HepG2 (cell line): ENCODE measurements around the gene ANKMY2. TPM values are rescaled to one million over a fixed set of nuclear protein-coding genes. Genes with fewer than 3 reads are reported as not detected.

Experiments
- BCL6 ChIP-seq: IDR thresholded peaks from 2 replicates; pipeline ENCODE4 v1.6.1; 2016; ENCODE audit warnings: missing genetic modification reagents, missing compliant biosample characterization
- HOMEZ ChIP-seq: IDR thresholded peaks from 2 replicates; pipeline ENCODE4 v1.6.1; 2016; ENCODE audit warnings: low read depth
- KDM6A ChIP-seq: IDR thresholded peaks from 2 replicates; pipeline ENCODE4 v1.6.1; 2016; ENCODE audit warnings: low read depth
- MAX ChIP-seq: IDR thresholded peaks from 2 replicates; pipeline ENCODE4 v1.6.1; 2012; ENCODE audit warnings: inconsistent platforms
- NFATC3 ChIP-seq: sonication (generic); formaldehyde crosslinking; IDR thresholded peaks from 2 replicates; pipeline ENCODE4 v1.5.1; 2020; ENCODE audit warnings: mild to moderate bottlenecking, missing genetic modification reagents
- RAD21 ChIP-seq: fragments of 450-650 bp; formaldehyde crosslinking; IDR thresholded peaks from 2 replicates; pipeline ENCODE4 v1.5.0; 2020; ENCODE audit warnings: mild to moderate bottlenecking
- SYNCRIP ChIP-seq: fragments of 200-400 bp; formaldehyde crosslinking; IDR thresholded peaks from 2 replicates; pipeline ENCODE4 v1.6.1; 2018; ENCODE audit warnings: mild to moderate bottlenecking, low read depth, low read length; ENCODE audit not compliant: insufficient read depth
- TBP ChIP-seq: sonication (generic); formaldehyde crosslinking; IDR thresholded peaks from 2 replicates; pipeline ENCODE4 v1.5.0; 2020; ENCODE audit warnings: missing genetic modification reagents
- TFDP2 ChIP-seq: sonication (generic); formaldehyde crosslinking; IDR thresholded peaks from 2 replicates; pipeline ENCODE4 v1.4.0; 2020; ENCODE audit warnings: missing genetic modification reagents
- TIGD3 ChIP-seq: sonication (generic); formaldehyde crosslinking; IDR thresholded peaks from 2 replicates; pipeline ENCODE4 v1.5.1; 2020; ENCODE audit warnings: mild to moderate bottlenecking, missing genetic modification reagents, borderline replicate concordance
- ZBTB46 ChIP-seq: sonication (generic); formaldehyde crosslinking; IDR thresholded peaks from 2 replicates; pipeline ENCODE4 v1.4.0; 2020; ENCODE audit warnings: mild to moderate bottlenecking, missing genetic modification reagents, borderline replicate concordance
- ZFP36 ChIP-seq: fragments of 150-350 bp; IDR thresholded peaks from 2 replicates; pipeline ENCODE4 v1.6.1; 2018; ENCODE audit warnings: borderline replicate concordance, low read length, low read depth; ENCODE audit not compliant: partially characterized antibody
- ZFP82 ChIP-seq: sonication (generic); formaldehyde crosslinking; IDR thresholded peaks from 2 replicates; pipeline ENCODE4 v1.5.1; 2020; ENCODE audit warnings: mild to moderate bottlenecking, missing genetic modification reagents, borderline replicate concordance
- ZMYM3 ChIP-seq: sonication (generic); formaldehyde crosslinking; IDR thresholded peaks from 2 replicates; pipeline ENCODE4 v1.5.1; 2020; ENCODE audit warnings: mild to moderate bottlenecking, missing genetic modification reagents
- ZNF44 ChIP-seq: sonication (generic); formaldehyde crosslinking; IDR thresholded peaks from 2 replicates; pipeline ENCODE4 v1.5.1; 2020; ENCODE audit warnings: mild to moderate bottlenecking, missing genetic modification reagents
- ZNF687 ChIP-seq: sonication (generic); formaldehyde crosslinking; IDR thresholded peaks from 2 replicates; pipeline ENCODE4 v1.5.1; 2020; ENCODE audit warnings: mild to moderate bottlenecking, missing genetic modification reagents, moderate library complexity
- ZNF816 ChIP-seq: sonication (generic); formaldehyde crosslinking; IDR thresholded peaks from 2 replicates; pipeline ENCODE4 v1.8.0; 2022; ENCODE audit warnings: missing genetic modification reagents, mild to moderate bottlenecking, borderline replicate concordance
- polyA plus RNA-seq, 8 experiments: library from polyadenylated mRNA; depleted of rRNA in 3 of 8; stranded (reverse) in 7 of 8; unstranded in 1 of 8; fragments of >200 nt; fragmentation: Illumina TruSeq in 4 of 8; extraction: Trizol in 4 of 8; gene quantifications; 2 replicates each; pipeline versions ENCODE4 v1.2.1 to v1.2.3, GENCODE V29; 2011 to 2016; ENCODE audit warnings: low read depth in 4 of 8, missing spikeins in 1 of 8, mixed read lengths in 1 of 8; ENCODE audit not compliant: insufficient read depth in 1 of 8
- total RNA-seq, 5 experiments: library from RNA; depleted of rRNA; stranded (reverse); fragments of >200 nt; fragmentation: Illumina TruSeq; extraction: Trizol; gene quantifications; 2 replicates each; pipeline ENCODE4 v1.2.3, GENCODE V29; 2016; ENCODE audit warnings: low read depth in 1 of 5

ANKMY2 gene
- total and polyA plus RNA-seq, 2 of the 13 experiments (the other 11 are each of a cell fraction or from before 2014, with no cell fraction given), result 12.2 to 21.6 TPM

GRCh38 chr7:16645593-16646471 lies at the start of gene ANKMY2, which contains the start of gene BZW2 (continued):
- TF ChIP-seq ZNF44 (no peak), TIGD3 (CRISPR knock-in tag) (no peak; the same call in 1 of the 2 replicates), BCL6 (peak; percentile 38; the same call in 1 of the 2 replicates), ZNF816 (CRISPR knock-in tag) (no peak), HOMEZ (CRISPR knock-in tag) (0 out of 2 replicates have a peak, but pooled peaks have one; percentile 9), KDM6A (no peak), TBP (CRISPR knock-in tag) (no peak), ZFP82 (CRISPR knock-in tag) (peak; percentile 33; the same call in 1 of the 2 replicates), TFDP2 (CRISPR knock-in tag) (peak; percentile 58; the same call in 1 of the 2 replicates), ZNF687 (CRISPR knock-in tag) (peak; percentile 74), MAX (peak; percentile 91), ZMYM3 (no peak), RAD21 (CRISPR knock-in tag) (no peak), SYNCRIP (no peak), NFATC3 (CRISPR knock-in tag) (no peak), ZFP36 (no peak), ZBTB46 (no peak)
